HL-60 (cell line): ENCODE results near the gene DCBLD1.

Experiments
- DNase-seq, 2 experiments: peaks; one replicate each; pipeline ENCODE4 v3.0.0-alpha.2; 2010 to 2020; ENCODE audit warnings: low read depth in 1 of 2, low spot score in 1 of 2
- H3K27ac ChIP-seq: fragments of 250-450 bp; sonication (Bioruptor Pico); replicated peaks from 2 replicates; pipeline ENCODE4 v1.5.1; 2020; ENCODE audit warnings: mild to moderate bottlenecking, moderate library complexity
- H3K27me3 ChIP-seq: fragments of 250-450 bp; sonication (Bioruptor Pico); 2 replicates; pipeline ENCODE4 v1.5.1; 2021; ENCODE audit warnings: mild to moderate bottlenecking, moderate library complexity; ENCODE audit not compliant: insufficient read depth, poor library complexity, severe bottlenecking
- H3K4me3 ChIP-seq: replicated peaks from 2 replicates; pipeline ENCODE4 v1.5.1; 2011; ENCODE audit warnings: mild to moderate bottlenecking, control low read depth, low read length; ENCODE audit not compliant: insufficient read depth
- CTCF ChIP-seq: IDR thresholded peaks from one replicate; pipeline ENCODE4 v1.5.1; 2011; ENCODE audit warnings: low read length, control low read depth, inconsistent platforms; ENCODE audit not compliant: insufficient read depth
- GABPA ChIP-seq: IDR thresholded peaks from 2 replicates; pipeline ENCODE4 v1.6.1; 2012; ENCODE audit warnings: low read depth
- POLR2AphosphoS5 ChIP-seq: IDR thresholded peaks from 2 replicates; pipeline ENCODE4 v1.6.1; 2012; ENCODE audit warnings: low read depth
- REST ChIP-seq: IDR thresholded peaks from 2 replicates; pipeline ENCODE4 v1.6.1; 2012; ENCODE audit warnings: low read depth; ENCODE audit not compliant: insufficient replicate concordance
- SPI1 ChIP-seq: IDR thresholded peaks from 2 replicates; pipeline ENCODE4 v1.6.1; 2012; ENCODE audit warnings: low read depth, mild to moderate bottlenecking, borderline replicate concordance

Gene DCBLD1

GRCh38 chr6:117485433-117485832 lies 3.0 kb downstream of the DCBLD1 start:
- no peak for DNase-seq
- H3K4me3 ChIP-seq, result no peak overlapping the region
- TF ChIP-seq SPI1 (no peak), CTCF (no peak), REST (no peak), POLR2AphosphoS5 (no peak), GABPA (no peak)
- peaks cover 14% of the 10 kb centered on the region for H3K27me3 ChIP-seq
- no peak overlapping the region for H3K27ac ChIP-seq

GRCh38 chr6:117487821-117488220 lies 5.3 kb downstream of the DCBLD1 start:
- TF ChIP-seq SPI1 (no peak), CTCF (no peak), REST (no peak), POLR2AphosphoS5 (no peak), GABPA (no peak)
- DNase-seq, result no peak
- Histone ChIP-seq H3K4me3 (no peak overlapping the region), H3K27ac (no peak overlapping the region), H3K27me3 (peaks cover 6% of the 10 kb centered on the region)

- H3K27ac ChIP-seq, result no peak overlapping the region
- no peak for TF ChIP-seq REST
- no peak overlapping the region for H3K4me3 ChIP-seq
- no peak for DNase-seq
- peaks cover 2% of the 10 kb centered on the region for H3K27me3 ChIP-seq
Measured at GRCh38 chr6:117489003-117489402, 6.5 kb downstream of the DCBLD1 start.

- no peak overlapping the region for H3K4me3 ChIP-seq
- TF ChIP-seq SPI1 (no peak), CTCF (no peak)
- DNase-seq, result no peak
- H3K27me3 ChIP-seq, result no peaks in the 10 kb centered on the region
- H3K27ac ChIP-seq, result no peak overlapping the region
Measured at GRCh38 chr6:117491916-117492315, 9.4 kb downstream of the DCBLD1 start.
